ENCODE data around the gene ARHGAP32. TPM values are rescaled to one million over a fixed set of nuclear protein-coding genes. Genes with fewer than 3 reads are reported as not detected.

Gene ARHGAP32
- polyA plus RNA-seq, 1 of the 3 experiments (the other 2 are of a cell fraction), result 4.8 TPM

GRCh38 chr11:129237456-129237855 is 45.3 kb upstream of the ARHGAP32 start:
- DNase-seq, result no peak
- H3K9me3 ChIP-seq, result no peaks in the 10 kb centered on the region
- H3K79me2 ChIP-seq (ENCODE audit: insufficient read depth), result peaks cover 52% of the 10 kb centered on the region
- no peaks in the 10 kb centered on the region for H3K4me1 ChIP-seq (ENCODE audit: control insufficient read depth in 1 of 2, insufficient read depth in 2 of 2, low read depth in 1 of 2, low read length in 1 of 2)
- WGBS (ENCODE audit: low lambda C conversion rate), result 87% methylated on average over 4 of the region's 4 CpGs
- no peak for TF ChIP-seq MAX (IDR thresholded peaks at IDR 0.05; ENCODE audit: low read depth)
- no peak for TF ChIP-seq TAF1 (IDR thresholded peaks at IDR 0.05; ENCODE audit: borderline replicate concordance, low read depth, low read length)
- no peak for TF ChIP-seq JUND (IDR thresholded peaks at IDR 0.05)
- TF ChIP-seq RAD21 (IDR thresholded peaks at IDR 0.05; ENCODE audit: low read length), result no peak
- TF ChIP-seq TEAD4 (IDR thresholded peaks at IDR 0.05; ENCODE audit: borderline replicate concordance, insufficient read depth), result no peak
- no peak for TF ChIP-seq CTCF (IDR thresholded peaks at IDR 0.05)
- TF ChIP-seq SIN3A (IDR thresholded peaks at IDR 0.05; ENCODE audit: borderline replicate concordance, low read depth, low read length), result no peak
- no peak for TF ChIP-seq ELF1 (IDR thresholded peaks at IDR 0.05)
- no peak for TF ChIP-seq CHD2 (IDR thresholded peaks at IDR 0.05; ENCODE audit: low read length, partially characterized antibody)
- no peak for TF ChIP-seq USF1 (IDR thresholded peaks at IDR 0.05; ENCODE audit: borderline replicate concordance, low read depth)
- TF ChIP-seq, protein P1, sequence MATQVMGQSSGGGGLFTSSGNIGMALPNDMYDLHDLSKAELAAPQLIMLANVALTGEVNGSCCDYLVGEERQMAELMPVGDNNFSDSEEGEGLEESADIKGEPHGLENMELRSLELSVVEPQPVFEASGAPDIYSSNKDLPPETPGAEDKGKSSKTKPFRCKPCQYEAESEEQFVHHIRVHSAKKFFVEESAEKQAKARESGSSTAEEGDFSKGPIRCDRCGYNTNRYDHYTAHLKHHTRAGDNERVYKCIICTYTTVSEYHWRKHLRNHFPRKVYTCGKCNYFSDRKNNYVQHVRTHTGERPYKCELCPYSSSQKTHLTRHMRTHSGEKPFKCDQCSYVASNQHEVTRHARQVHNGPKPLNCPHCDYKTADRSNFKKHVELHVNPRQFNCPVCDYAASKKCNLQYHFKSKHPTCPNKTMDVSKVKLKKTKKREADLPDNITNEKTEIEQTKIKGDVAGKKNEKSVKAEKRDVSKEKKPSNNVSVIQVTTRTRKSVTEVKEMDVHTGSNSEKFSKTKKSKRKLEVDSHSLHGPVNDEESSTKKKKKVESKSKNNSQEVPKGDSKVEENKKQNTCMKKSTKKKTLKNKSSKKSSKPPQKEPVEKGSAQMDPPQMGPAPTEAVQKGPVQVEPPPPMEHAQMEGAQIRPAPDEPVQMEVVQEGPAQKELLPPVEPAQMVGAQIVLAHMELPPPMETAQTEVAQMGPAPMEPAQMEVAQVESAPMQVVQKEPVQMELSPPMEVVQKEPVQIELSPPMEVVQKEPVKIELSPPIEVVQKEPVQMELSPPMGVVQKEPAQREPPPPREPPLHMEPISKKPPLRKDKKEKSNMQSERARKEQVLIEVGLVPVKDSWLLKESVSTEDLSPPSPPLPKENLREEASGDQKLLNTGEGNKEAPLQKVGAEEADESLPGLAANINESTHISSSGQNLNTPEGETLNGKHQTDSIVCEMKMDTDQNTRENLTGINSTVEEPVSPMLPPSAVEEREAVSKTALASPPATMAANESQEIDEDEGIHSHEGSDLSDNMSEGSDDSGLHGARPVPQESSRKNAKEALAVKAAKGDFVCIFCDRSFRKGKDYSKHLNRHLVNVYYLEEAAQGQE (IDR thresholded peaks at IDR 0.05; ENCODE audit: low read depth, low read length), result no peak
- TF ChIP-seq, protein P2, sequence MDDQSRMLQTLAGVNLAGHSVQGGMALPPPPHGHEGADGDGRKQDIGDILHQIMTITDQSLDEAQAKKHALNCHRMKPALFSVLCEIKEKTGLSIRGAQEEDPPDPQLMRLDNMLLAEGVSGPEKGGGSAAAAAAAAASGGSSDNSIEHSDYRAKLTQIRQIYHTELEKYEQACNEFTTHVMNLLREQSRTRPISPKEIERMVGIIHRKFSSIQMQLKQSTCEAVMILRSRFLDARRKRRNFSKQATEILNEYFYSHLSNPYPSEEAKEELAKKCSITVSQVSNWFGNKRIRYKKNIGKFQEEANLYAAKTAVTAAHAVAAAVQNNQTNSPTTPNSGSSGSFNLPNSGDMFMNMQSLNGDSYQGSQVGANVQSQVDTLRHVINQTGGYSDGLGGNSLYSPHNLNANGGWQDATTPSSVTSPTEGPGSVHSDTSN (IDR thresholded peaks at IDR 0.05), result no peak
- TF ChIP-seq RFX5 (IDR thresholded peaks at IDR 0.05; ENCODE audit: low read length), result no peak
- no peak for TF ChIP-seq ZBTB33 (IDR thresholded peaks at IDR 0.05; ENCODE audit: borderline replicate concordance, low read depth)
- TF ChIP-seq MXI1 (IDR thresholded peaks at IDR 0.05; ENCODE audit: low read depth, low read length), result no peak
- TF ChIP-seq TCF12 (IDR thresholded peaks at IDR 0.05), result no peak
- no peak for TF ChIP-seq FOSL2 (IDR thresholded peaks at IDR 0.05; ENCODE audit: borderline replicate concordance, low read depth)
- TF ChIP-seq GATA2 (CRISPR knock-in tag; IDR thresholded peaks at IDR 0.05), result no peak
- TF ChIP-seq NFIC (IDR thresholded peaks at IDR 0.05; ENCODE audit: borderline replicate concordance), result no peak
- POLR2A ChIA-PET, result no interaction called here
- CTCF ChIA-PET, result no interaction called here
- H3K9me2 ChIP-seq, result no peaks in the 10 kb centered on the region
- H3K27ac ChIP-seq (ENCODE audit: low read depth in 2 of 2, low read length in 1 of 2), result no peak overlapping the region
- H2AFZ ChIP-seq (ENCODE audit: low read depth), result no peak overlapping the region
- H3K4me3 ChIP-seq (ENCODE audit: low read depth in 2 of 2, low read length in 1 of 2), result no peak overlapping the region
- no peaks in the 10 kb centered on the region for H4K20me1 ChIP-seq (ENCODE audit: insufficient read depth)
- no peak overlapping the region for H3K9ac ChIP-seq
- no peaks in the 10 kb centered on the region for H3K27me3 ChIP-seq (ENCODE audit: insufficient read depth)
- H3K4me2 ChIP-seq, result no peak overlapping the region
- peaks cover 0 to 11% of the 10 kb centered on the region in 2 experiments for H3K36me3 ChIP-seq (replicated peaks in 1 of 2; ENCODE audit: control insufficient read depth in 1 of 2, insufficient read depth in 2 of 2, low read length in 1 of 2)
- H3F3A ChIP-seq (replicated peaks; ENCODE audit: insufficient read depth), result no peaks in the 10 kb centered on the region
